GM10266 (cell line): ENCODE results near the gene TTBK2.

Experiments used
- DNase-seq: peaks from one replicate; pipeline ENCODE4 v3.0.0; 2012; ENCODE audit errors: extremely low spot score
- TF ChIP-seq, protein P1 (sequence below): IDR thresholded peaks from 2 replicates; pipeline ENCODE4 v1.5.1; 2012; ENCODE audit warnings: mild to moderate bottlenecking, low read depth; ENCODE audit not compliant: control insufficient read depth, insufficient read depth; ENCODE audit errors: missing control alignments

The TTBK2 gene

GRCh38 chr15:42736793-42737528, 183.6 kb downstream of the TTBK2 start, which contains the start of gene CDAN1:
Gene CDAN1, minus strand, starts transcription at chr15:42737128. Its CDS starts 26 bp downstream, at chr15:42737102.
- TF ChIP-seq, protein P1, sequence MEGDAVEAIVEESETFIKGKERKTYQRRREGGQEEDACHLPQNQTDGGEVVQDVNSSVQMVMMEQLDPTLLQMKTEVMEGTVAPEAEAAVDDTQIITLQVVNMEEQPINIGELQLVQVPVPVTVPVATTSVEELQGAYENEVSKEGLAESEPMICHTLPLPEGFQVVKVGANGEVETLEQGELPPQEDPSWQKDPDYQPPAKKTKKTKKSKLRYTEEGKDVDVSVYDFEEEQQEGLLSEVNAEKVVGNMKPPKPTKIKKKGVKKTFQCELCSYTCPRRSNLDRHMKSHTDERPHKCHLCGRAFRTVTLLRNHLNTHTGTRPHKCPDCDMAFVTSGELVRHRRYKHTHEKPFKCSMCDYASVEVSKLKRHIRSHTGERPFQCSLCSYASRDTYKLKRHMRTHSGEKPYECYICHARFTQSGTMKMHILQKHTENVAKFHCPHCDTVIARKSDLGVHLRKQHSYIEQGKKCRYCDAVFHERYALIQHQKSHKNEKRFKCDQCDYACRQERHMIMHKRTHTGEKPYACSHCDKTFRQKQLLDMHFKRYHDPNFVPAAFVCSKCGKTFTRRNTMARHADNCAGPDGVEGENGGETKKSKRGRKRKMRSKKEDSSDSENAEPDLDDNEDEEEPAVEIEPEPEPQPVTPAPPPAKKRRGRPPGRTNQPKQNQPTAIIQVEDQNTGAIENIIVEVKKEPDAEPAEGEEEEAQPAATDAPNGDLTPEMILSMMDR: no peak
- peak; percentile 100 for DNase-seq

DNA sequence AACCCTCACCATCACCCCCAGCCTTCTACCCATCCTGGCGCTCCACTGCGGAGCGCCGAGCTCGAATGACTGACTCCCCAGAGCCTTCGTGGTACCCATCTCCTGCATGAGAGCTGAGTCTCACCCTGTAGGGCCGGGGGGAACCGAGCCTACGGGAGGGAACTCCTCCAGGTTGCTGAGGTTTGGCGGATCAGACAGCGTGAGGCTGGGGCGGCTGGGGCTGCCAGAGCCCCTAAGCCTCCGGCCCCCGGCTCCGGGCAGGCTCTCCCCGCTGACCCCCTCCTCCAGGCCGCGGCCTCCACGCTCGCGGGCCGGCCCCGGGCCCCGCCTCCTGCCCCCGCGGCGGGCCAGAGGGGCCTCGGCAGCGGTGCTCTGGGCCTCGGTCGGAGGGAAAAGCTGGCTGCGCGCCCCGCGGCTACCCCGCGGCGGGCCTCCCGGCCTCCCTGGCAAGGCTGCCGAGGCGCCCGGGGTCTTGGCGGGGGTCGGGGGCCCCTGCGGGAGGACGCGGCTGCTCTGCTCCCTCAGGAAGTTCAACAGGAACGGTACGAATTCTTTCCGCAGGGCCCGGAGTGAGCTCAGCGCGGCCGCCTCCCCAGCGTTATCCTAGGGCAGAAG, 184.3 kb downstream of the TTBK2 start:
- TF ChIP-seq, protein P1: no peak
- DNase-seq: peak; percentile 69

GRCh38 chr15:42735382-42736165, 185.0 kb downstream of the TTBK2 start:
- TF ChIP-seq, protein P1: no peak
- no peak for DNase-seq

GRCh38 chr15:42734076-42734672, 186.4 kb downstream of the TTBK2 start:
- DNase-seq: no peak
- TF ChIP-seq, protein P1: no peak

DNA sequence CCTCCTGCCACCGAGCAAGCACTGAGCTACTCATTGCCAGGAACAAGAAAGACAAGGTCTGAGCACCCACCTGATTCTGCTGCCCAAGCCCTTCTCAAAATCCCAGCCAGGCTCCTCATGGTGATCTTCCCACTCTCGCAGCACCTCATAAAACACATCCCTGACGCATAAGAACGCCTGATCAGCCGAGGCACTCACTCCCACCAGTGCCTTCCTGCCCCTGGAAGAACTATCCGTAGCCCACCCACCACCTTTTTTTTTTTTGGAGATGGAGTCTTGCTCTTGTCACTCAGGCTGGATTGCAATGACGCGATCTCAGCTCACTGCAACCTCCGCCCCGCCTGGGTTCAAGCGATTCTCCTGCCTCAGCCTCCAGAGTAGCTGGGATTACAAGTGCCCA, 187.6 kb downstream of the TTBK2 start:
- TF ChIP-seq, protein P1: no peak
- DNase-seq: no peak

DNA sequence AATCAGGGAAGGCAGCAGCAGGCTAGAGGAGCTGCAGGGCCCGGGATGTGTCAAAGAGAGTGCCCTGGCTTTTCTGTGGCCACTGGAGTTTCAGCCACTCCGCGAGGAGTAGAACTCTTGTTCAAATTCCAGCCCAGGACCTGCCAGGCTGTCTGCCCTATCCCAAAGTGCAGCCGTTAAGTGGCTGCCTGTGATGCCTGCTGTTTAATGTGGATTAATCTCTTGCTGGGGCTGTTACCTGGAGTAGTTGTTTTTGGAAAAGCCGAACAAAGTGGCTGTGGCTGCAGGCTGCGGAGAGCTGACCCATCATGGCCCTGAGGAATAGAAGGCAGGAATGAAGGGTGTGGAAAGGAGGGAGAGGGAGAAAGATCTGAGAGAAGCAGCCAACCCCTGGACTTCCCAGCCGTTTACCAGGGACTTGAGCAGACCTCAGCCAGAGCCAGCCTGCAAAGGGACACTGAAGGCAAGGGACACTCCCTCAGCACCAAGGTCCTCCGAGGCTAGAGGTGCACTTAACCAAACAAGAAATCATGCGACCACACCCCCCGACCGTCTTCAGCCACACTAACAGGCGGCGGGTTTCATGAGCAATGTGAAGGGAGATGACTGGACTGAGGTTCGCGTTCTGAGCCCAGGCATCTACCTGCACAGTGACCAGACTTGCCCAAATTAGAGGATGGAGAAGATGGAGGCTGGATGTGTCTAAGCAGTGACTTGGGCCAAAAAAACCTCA, 188.3 kb downstream of the TTBK2 start:
- TF ChIP-seq, protein P1: no peak
- DNase-seq: peak; percentile 10
